NT2/D1 (cell line): ENCODE measurements around the gene MYRF.

Source experiments
- SUZ12 ChIP-seq: IDR thresholded peaks from 2 replicates; pipeline ENCODE4 v1.6.1; 2011; ENCODE audit not compliant: insufficient read length, insufficient read depth; ENCODE audit errors: extremely low read depth
- YY1 ChIP-seq: IDR thresholded peaks from 2 replicates; pipeline ENCODE4 v1.6.1; 2011; ENCODE audit not compliant: insufficient read length, insufficient read depth
- ZNF274 ChIP-seq: IDR thresholded peaks from 2 replicates; pipeline ENCODE4 v1.6.1; 2011; ENCODE audit warnings: mild to moderate bottlenecking, low read depth, low read length

- TF ChIP-seq YY1 (no peak), ZNF274 (no peak), SUZ12 (no peak)
These were observed 13.0 kb upstream of the MYRF start for GRCh38 chr11:61739413-61739812.
